ENCODE results near the gene DNAJB8. TPM values are rescaled to one million over a fixed set of nuclear protein-coding genes. Genes with fewer than 3 reads are reported as not detected.

The DNAJB8 gene
- total and polyA plus RNA-seq, 4 donors, result not detected

DNA sequence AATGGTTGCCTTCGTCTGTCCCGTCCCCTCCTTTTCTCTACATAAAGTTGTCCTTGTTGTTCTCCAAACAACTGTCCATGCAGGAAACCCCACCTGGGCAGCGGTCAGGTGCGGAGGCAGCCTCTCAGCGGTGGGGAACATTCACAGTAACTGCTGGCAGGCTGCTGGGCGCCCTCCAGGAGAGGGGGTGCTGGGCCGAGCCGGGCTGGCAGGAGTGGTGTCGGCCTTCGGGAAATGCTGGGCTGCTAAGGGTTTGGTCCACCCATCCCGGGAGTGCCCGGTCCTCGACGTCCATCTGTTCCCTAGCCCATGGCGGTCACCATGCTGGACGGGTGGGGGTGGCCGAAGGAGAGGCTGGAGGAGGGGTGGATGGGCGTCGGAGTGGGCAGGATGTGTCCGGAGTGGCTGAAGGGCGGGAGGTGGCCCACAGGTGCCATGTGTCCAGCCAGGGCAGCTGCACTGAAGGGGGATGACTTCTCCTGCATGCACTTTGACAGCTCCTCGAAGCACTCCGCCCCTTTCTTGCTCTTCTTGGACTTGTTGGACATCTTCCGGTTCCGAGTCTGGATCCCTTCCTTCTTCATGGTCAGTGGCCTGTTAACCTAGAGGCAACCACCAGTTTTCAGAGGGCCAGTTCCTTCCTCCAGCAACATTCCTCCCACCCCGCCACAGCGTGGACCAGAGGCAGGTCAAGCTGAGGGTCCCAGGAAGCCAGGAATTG is 14.2 kb upstream of the DNAJB8 start:
- no peak overlapping the region for H3K4me3 ChIP-seq
- no peak overlapping the region for H3K9ac ChIP-seq (ENCODE audit: insufficient read depth in 1 of 2, low read length in 2 of 2)
- peak overlapping the region in 1 of 2 donors; percentile 54 for H3K27ac ChIP-seq (ENCODE audit: low read depth in 1 of 2, low read length in 1 of 2)
- peaks cover 0 to 78% (median 73%) of the 10 kb centered on the region in 3 donors for H3K27me3 ChIP-seq (ENCODE audit: control insufficient read depth in 3 of 3, insufficient read depth in 3 of 3, low read length in 2 of 3)
- peaks cover 0 to 5% (median 0%) of the 10 kb centered on the region in 5 donors for H3K4me1 ChIP-seq (ENCODE audit: control insufficient read depth in 5 of 5, insufficient read depth in 5 of 5, low read length in 5 of 5)
- ATAC-seq (ENCODE audit: insufficient read depth, low FRiP score) (no peak), DNase-seq (no peak)
- H3K9me3 ChIP-seq (ENCODE audit: control insufficient read depth in 4 of 4, insufficient read depth in 3 of 4, low read length in 3 of 4), result peaks cover 0 to 2% (median 0%) of the 10 kb centered on the region in 4 donors
- peaks cover 0 to 3% (median 0%) of the 10 kb centered on the region in 4 donors for H3K36me3 ChIP-seq (ENCODE audit: control insufficient read depth in 4 of 4, insufficient read depth in 4 of 4, low read length in 4 of 4)
- TF ChIP-seq, protein P1, sequence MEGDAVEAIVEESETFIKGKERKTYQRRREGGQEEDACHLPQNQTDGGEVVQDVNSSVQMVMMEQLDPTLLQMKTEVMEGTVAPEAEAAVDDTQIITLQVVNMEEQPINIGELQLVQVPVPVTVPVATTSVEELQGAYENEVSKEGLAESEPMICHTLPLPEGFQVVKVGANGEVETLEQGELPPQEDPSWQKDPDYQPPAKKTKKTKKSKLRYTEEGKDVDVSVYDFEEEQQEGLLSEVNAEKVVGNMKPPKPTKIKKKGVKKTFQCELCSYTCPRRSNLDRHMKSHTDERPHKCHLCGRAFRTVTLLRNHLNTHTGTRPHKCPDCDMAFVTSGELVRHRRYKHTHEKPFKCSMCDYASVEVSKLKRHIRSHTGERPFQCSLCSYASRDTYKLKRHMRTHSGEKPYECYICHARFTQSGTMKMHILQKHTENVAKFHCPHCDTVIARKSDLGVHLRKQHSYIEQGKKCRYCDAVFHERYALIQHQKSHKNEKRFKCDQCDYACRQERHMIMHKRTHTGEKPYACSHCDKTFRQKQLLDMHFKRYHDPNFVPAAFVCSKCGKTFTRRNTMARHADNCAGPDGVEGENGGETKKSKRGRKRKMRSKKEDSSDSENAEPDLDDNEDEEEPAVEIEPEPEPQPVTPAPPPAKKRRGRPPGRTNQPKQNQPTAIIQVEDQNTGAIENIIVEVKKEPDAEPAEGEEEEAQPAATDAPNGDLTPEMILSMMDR (IDR thresholded peaks at IDR 0.05; ENCODE audit: control extremely low read depth, extremely low read depth), result no peak
- 59 to 79% methylated on average over 27 of the region's 27 CpGs for WGBS, 2 donors

DNA sequence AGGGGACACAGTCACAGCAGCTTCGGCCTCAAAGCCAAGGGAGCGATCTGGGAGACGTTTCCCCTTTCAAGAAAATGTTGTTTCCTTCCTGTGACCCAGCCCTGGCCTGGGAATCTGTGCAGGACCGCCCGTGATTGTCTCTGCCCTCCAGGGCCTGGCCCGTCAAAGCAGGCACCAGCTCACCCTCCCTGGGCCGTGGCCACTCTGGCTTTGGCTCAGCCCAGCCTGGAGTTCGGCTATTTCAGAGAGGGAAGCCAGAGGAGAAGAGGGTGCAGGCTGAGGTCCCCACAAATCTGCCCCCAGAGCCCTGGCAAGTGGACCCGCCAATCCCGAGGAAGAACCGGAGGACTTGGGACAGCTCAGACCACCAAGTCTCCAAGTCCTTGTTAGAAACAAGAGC is 13.6 kb upstream of the DNAJB8 start:
- no peak overlapping the region for H3K9ac ChIP-seq (ENCODE audit: insufficient read depth in 1 of 2, low read length in 2 of 2)
- TF ChIP-seq, protein P1 (IDR thresholded peaks at IDR 0.05; ENCODE audit: control extremely low read depth, extremely low read depth), result no peak
- H3K27me3 ChIP-seq (ENCODE audit: control insufficient read depth in 3 of 3, insufficient read depth in 3 of 3, low read length in 2 of 3), result peaks cover 0 to 72% (median 67%) of the 10 kb centered on the region in 3 donors
- DNase-seq, result no peak
- H3K4me1 ChIP-seq (ENCODE audit: control insufficient read depth in 5 of 5, insufficient read depth in 5 of 5, low read length in 5 of 5), result peaks cover 0 to 5% (median 0%) of the 10 kb centered on the region in 5 donors
- no peak for ATAC-seq (ENCODE audit: insufficient read depth, low FRiP score)
- peak overlapping the region in 1 of 2 donors; percentile 2 for H3K27ac ChIP-seq (ENCODE audit: low read depth in 1 of 2, low read length in 1 of 2)
- WGBS, 2 donors, result 49 to 59% methylated on average over 11 of the region's 11 CpGs
- H3K9me3 ChIP-seq (ENCODE audit: control insufficient read depth in 4 of 4, insufficient read depth in 3 of 4, low read length in 3 of 4), result peaks cover 0 to 2% (median 0%) of the 10 kb centered on the region in 4 donors
- no peak overlapping the region for H3K4me3 ChIP-seq
- H3K36me3 ChIP-seq (ENCODE audit: control insufficient read depth in 4 of 4, insufficient read depth in 4 of 4, low read length in 4 of 4), result no peaks in the 10 kb centered on the region

DNA sequence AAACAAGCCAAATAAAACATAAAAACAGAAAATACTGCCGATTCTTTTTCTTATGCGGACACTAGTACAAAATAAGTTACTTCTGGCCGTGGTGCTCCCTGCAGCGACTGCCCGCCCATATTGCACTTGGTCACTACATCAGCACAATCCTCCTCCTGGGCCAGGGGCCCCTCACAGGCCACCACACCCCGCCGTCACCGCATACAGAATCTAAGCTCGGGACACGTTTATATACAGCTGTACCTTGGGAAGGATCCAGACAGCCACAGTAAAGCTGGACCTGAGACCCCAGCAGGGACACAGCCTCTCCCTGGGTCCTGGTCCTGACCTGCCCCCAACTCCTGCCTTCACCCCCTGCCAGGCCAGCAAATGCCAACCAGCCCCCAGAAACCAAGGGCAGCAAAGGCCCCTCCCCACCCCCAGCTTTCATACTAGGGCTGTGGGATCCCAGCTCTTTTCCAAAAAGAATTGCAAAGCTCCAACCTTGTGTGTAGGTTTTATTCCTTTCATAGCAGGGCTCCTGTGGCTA is 12.9 kb upstream of the DNAJB8 start:
- peaks cover 0 to 5% (median 0%) of the 10 kb centered on the region in 5 donors for H3K4me1 ChIP-seq (ENCODE audit: control insufficient read depth in 5 of 5, insufficient read depth in 5 of 5, low read length in 5 of 5)
- no peak for ATAC-seq (ENCODE audit: insufficient read depth, low FRiP score)
- H3K36me3 ChIP-seq (ENCODE audit: control insufficient read depth in 4 of 4, insufficient read depth in 4 of 4, low read length in 4 of 4), result no peaks in the 10 kb centered on the region
- no peak overlapping the region for H3K4me3 ChIP-seq
- no peak overlapping the region for H3K27ac ChIP-seq (ENCODE audit: low read depth in 1 of 2, low read length in 1 of 2)
- TF ChIP-seq, protein P1 (IDR thresholded peaks at IDR 0.05; ENCODE audit: control extremely low read depth, extremely low read depth), result no peak
- H3K27me3 ChIP-seq (ENCODE audit: control insufficient read depth in 3 of 3, insufficient read depth in 3 of 3, low read length in 2 of 3), result peaks cover 0 to 72% (median 60%) of the 10 kb centered on the region in 3 donors
- 78 to 82% methylated on average over 10 of the region's 10 CpGs for WGBS, 2 donors
- H3K9me3 ChIP-seq (ENCODE audit: control insufficient read depth in 4 of 4, insufficient read depth in 3 of 4, low read length in 3 of 4), result peaks cover 0 to 2% (median 0%) of the 10 kb centered on the region in 4 donors
- DNase-seq, result no peak
- no peak overlapping the region for H3K9ac ChIP-seq (ENCODE audit: insufficient read depth in 1 of 2, low read length in 2 of 2)
